SK-N-MC (cell line): ENCODE data around the gene ADAMTS18.

Experiments
- EZH2 ChIP-seq: fragments of 200-600 bp; sonication (generic); IDR thresholded peaks from one replicate; pipeline ENCODE4 v1.6.1; 2017; ENCODE audit warnings: antibody characterized with exemption
- POLR2AphosphoS5 ChIP-seq: IDR thresholded peaks from 2 replicates; pipeline ENCODE4 v1.6.1; 2012; ENCODE audit warnings: mild to moderate bottlenecking, low read depth, low read length, borderline replicate concordance

GRCh38 chr16:77335652-77336234, 99.1 kb downstream of the ADAMTS18 start:
- no peak for TF ChIP-seq POLR2AphosphoS5
- no peak for TF ChIP-seq EZH2
